Measurements from ENCODE around the gene APEX2.

The APEX2 gene

GRCh38 chrX:54992911-54993622, 7.1 kb upstream of the APEX2 start:
- no peak overlapping the region for H3K4me3 ChIP-seq (ENCODE audit: low read length in 2 of 2)

DNA sequence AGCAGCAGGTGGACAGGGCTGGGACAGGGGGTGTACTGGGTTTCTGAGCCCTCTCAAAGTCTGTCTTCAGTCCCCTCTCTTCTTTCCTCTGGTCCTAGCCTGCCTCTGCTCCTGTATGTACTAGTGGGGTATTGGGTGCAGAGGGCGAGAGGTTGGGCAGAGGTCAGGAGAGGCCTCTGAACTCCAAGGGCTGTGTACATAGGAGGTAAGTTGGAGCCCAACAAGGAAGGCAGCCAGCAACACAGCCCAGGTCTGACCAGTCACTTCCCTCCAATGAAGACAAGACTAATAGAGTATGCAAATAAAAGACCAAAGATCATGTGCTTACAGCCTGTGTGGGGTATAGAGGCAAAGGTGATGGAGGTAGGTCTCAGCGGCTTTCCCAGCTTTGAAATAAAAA, 6.1 kb upstream of the APEX2 start, which contains the start of gene PFKFB1:
PFKFB1 (minus strand) TSS at position 90 of the 400 bp plus-strand sequence. CDS start 181 bp downstream, outside the sequence.
- no peak within 1 kb of the TSS for H3K27ac ChIP-seq (ENCODE audit: low read length)
- H3K9ac ChIP-seq (ENCODE audit: low read length in 2 of 2) = no peak within 1 kb of the TSS

More at GRCh38 chrX:54992911-54993622, 7.1 kb upstream of the APEX2 start:
- peaks cover 0 to 12% of the 10 kb centered on the region in 2 donors for H3K27me3 ChIP-seq (ENCODE audit: control insufficient read depth in 1 of 2, insufficient read depth in 2 of 2, low read length in 2 of 2)
- H3K4me1 ChIP-seq (ENCODE audit: control insufficient read depth, insufficient read depth, low read length) = no peaks in the 10 kb centered on the region
- no peak overlapping the region for H3K9ac ChIP-seq (ENCODE audit: low read length in 2 of 2)
- H3K36me3 ChIP-seq (ENCODE audit: control insufficient read depth in 2 of 2, insufficient read depth in 2 of 2, low read length in 2 of 2) = no peaks in the 10 kb centered on the region
- H3K9me3 ChIP-seq (ENCODE audit: control insufficient read depth in 2 of 2, low read length in 2 of 2) = no peaks in the 10 kb centered on the region
- no peak overlapping the region for H3K27ac ChIP-seq (ENCODE audit: low read length)

DNA sequence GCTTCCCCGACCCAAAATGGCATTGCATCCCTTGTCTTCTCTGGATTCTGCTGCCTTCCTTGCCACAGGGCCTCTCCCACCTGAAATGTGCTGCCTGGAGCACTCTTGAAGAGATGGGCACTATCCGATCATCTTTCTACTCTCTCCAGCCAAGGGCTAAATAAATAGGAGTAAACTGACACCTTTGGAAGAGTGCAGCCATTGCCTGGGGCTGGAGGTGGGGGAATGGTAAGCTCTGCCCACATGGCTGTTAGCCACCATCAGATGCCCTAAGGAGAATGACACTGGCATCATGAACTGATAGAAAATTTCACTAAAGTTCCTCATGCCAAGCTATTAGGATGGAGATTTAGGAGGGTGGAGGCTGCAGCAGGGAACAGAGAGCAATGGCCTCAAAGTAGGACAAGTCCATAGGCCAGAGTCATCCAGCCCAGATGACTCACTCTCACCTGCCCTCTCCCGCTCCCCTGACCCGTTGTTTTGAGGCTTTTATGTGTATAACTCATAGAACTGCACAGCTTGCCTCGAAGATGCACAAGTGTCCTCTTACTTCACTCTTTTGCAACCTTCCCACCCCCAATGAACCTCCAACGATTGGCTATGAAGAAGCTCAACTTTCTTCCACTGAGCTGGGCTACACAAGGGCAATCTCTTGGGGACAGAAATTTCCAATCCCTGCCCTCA, 5.4 kb upstream of the APEX2 start:
- Histone ChIP-seq H3K4me1 (ENCODE audit: control insufficient read depth, insufficient read depth, low read length) (no peaks in the 10 kb centered on the region), H3K9me3 (ENCODE audit: control insufficient read depth in 2 of 2, low read length in 2 of 2) (no peaks in the 10 kb centered on the region), H3K27me3 (ENCODE audit: control insufficient read depth in 1 of 2, insufficient read depth in 2 of 2, low read length in 2 of 2) (peaks cover 0 to 12% of the 10 kb centered on the region in 2 donors), H3K4me3 (ENCODE audit: low read length in 2 of 2) (no peak overlapping the region), H3K36me3 (ENCODE audit: control insufficient read depth in 2 of 2, insufficient read depth in 2 of 2, low read length in 2 of 2) (no peaks in the 10 kb centered on the region), H3K27ac (ENCODE audit: low read length) (no peak overlapping the region), H3K9ac (ENCODE audit: low read length in 2 of 2) (no peak overlapping the region)

More for the DNA sequence above, 6.1 kb upstream of the APEX2 start, which contains the start of gene PFKFB1:
- Histone ChIP-seq H3K4me1 (ENCODE audit: control insufficient read depth, insufficient read depth, low read length) (no peaks in the 10 kb centered on the region), H3K9me3 (ENCODE audit: control insufficient read depth in 2 of 2, low read length in 2 of 2) (no peaks in the 10 kb centered on the region), H3K36me3 (ENCODE audit: control insufficient read depth in 2 of 2, insufficient read depth in 2 of 2, low read length in 2 of 2) (no peaks in the 10 kb centered on the region), H3K4me3 (ENCODE audit: low read length in 2 of 2) (no peak within 1 kb of the TSS), H3K27me3 (ENCODE audit: control insufficient read depth in 1 of 2, insufficient read depth in 2 of 2, low read length in 2 of 2) (peaks cover 0 to 12% of the 10 kb centered on the region in 2 donors)

DNA sequence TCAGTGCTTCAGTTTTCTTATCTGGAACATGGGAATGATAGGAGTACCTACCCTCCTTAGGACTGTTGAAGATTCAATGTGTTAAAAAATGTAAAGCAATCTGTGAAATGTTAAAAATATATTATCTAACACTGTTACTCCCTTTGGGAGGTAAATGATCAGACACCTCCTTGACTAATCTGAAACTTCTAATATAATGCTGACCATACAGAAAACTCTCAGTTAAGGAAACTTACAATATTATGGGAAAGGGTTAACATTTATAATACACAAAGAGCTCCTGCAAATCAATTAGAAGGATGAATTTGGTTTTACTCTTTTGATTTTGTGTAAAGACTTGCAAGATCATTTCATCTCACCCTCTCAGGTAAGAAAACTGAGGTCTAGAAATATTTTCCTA, 4.5 kb upstream of the APEX2 start:
- Histone ChIP-seq H3K36me3 (ENCODE audit: control insufficient read depth in 2 of 2, insufficient read depth in 2 of 2, low read length in 2 of 2) (no peaks in the 10 kb centered on the region), H3K9me3 (ENCODE audit: control insufficient read depth in 2 of 2, low read length in 2 of 2) (no peaks in the 10 kb centered on the region), H3K27me3 (ENCODE audit: control insufficient read depth in 1 of 2, insufficient read depth in 2 of 2, low read length in 2 of 2) (peaks cover 0 to 12% of the 10 kb centered on the region in 2 donors), H3K4me1 (ENCODE audit: control insufficient read depth, insufficient read depth, low read length) (no peaks in the 10 kb centered on the region), H3K4me3 (ENCODE audit: low read length in 2 of 2) (no peak overlapping the region), H3K9ac (ENCODE audit: low read length in 2 of 2) (no peak overlapping the region), H3K27ac (ENCODE audit: low read length) (no peak overlapping the region)

DNA sequence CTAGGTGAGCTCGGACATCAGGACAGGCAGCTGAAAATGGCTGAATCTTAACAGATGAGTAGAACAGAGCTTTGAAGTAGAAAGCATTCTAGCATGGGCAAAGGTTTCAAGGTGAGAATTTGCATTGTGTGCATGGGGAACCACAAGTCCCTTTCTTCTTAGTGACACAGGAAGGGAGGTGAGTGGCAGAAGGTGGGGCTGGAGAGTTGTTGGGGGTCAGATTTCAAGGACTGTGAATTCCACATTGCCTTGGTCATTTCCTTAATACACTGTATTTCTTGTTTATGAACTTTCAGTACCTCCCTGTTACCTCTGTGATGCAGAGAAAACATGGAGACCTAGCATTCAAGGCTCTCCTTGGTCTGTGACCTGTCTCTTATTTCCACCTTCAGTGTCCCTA, 4.1 kb downstream of the APEX2 start:
- peaks cover 5 to 20% of the 10 kb centered on the region in 2 donors for H3K36me3 ChIP-seq (ENCODE audit: control insufficient read depth in 2 of 2, insufficient read depth in 2 of 2, low read length in 2 of 2)
- H3K4me1 ChIP-seq (ENCODE audit: control insufficient read depth, insufficient read depth, low read length) = peaks cover 6% of the 10 kb centered on the region
- no peak overlapping the region for H3K27ac ChIP-seq (ENCODE audit: low read length)
- H3K9me3 ChIP-seq (ENCODE audit: control insufficient read depth in 2 of 2, low read length in 2 of 2) = no peaks in the 10 kb centered on the region
- H3K4me3 ChIP-seq (ENCODE audit: low read length in 2 of 2) = no peak overlapping the region
- H3K9ac ChIP-seq (ENCODE audit: low read length in 2 of 2) = no peak overlapping the region
- peaks cover 0 to 11% of the 10 kb centered on the region in 2 donors for H3K27me3 ChIP-seq (ENCODE audit: control insufficient read depth in 1 of 2, insufficient read depth in 2 of 2, low read length in 2 of 2)

- H3K9ac ChIP-seq (ENCODE audit: low read length in 2 of 2) = no peak overlapping the region
- peaks cover 0 to 15% of the 10 kb centered on the region in 2 donors for H3K27me3 ChIP-seq (ENCODE audit: control insufficient read depth in 1 of 2, insufficient read depth in 2 of 2, low read length in 2 of 2)
- peaks cover 6% of the 10 kb centered on the region for H3K4me1 ChIP-seq (ENCODE audit: control insufficient read depth, insufficient read depth, low read length)
Observed at GRCh38 chrX:55005256-55005655, 5.1 kb downstream of the APEX2 start.

GRCh38 chrX:55006827-55007621, 6.9 kb downstream of the APEX2 start:
- no peaks in the 10 kb centered on the region for H3K9me3 ChIP-seq (ENCODE audit: control insufficient read depth in 2 of 2, low read length in 2 of 2)
- H3K36me3 ChIP-seq (ENCODE audit: control insufficient read depth in 2 of 2, insufficient read depth in 2 of 2, low read length in 2 of 2) = peaks cover 5 to 20% of the 10 kb centered on the region in 2 donors
- H3K27ac ChIP-seq (ENCODE audit: low read length) = no peak overlapping the region
- H3K9ac ChIP-seq (ENCODE audit: low read length in 2 of 2) = no peak overlapping the region
- peaks cover 2% of the 10 kb centered on the region for H3K4me1 ChIP-seq (ENCODE audit: control insufficient read depth, insufficient read depth, low read length)
- peaks cover 0 to 15% of the 10 kb centered on the region in 2 donors for H3K27me3 ChIP-seq (ENCODE audit: control insufficient read depth in 1 of 2, insufficient read depth in 2 of 2, low read length in 2 of 2)
- H3K4me3 ChIP-seq (ENCODE audit: low read length in 2 of 2) = no peak overlapping the region

More at GRCh38 chrX:55005256-55005655, 5.1 kb downstream of the APEX2 start:
- no peak overlapping the region for H3K27ac ChIP-seq (ENCODE audit: low read length)
- no peak overlapping the region for H3K4me3 ChIP-seq (ENCODE audit: low read length in 2 of 2)
- H3K9me3 ChIP-seq (ENCODE audit: control insufficient read depth in 2 of 2, low read length in 2 of 2) = no peaks in the 10 kb centered on the region
- H3K36me3 ChIP-seq (ENCODE audit: control insufficient read depth in 2 of 2, insufficient read depth in 2 of 2, low read length in 2 of 2) = peaks cover 5 to 20% of the 10 kb centered on the region in 2 donors

DNA sequence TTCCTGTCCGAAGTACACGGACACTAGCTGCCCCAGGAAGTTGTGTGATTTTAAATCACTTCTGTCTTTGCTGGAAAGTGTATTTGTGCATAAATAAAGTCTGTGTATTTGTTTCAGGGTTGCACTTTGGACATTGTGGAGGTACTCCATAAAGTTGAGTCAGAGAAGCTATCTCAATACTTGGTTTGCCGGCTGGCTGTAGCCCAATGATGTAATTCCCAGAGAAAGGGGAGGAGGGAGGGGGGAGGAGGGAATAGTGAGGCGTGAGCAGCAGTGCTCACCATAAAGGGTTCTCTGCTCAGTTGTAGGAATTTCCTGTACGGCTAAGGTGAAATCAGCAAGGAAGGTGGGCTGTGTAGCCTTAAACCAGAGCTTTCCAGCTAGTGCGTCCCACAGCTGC, 7.5 kb downstream of the APEX2 start:
- Histone ChIP-seq H3K27ac (ENCODE audit: low read length) (no peak overlapping the region), H3K27me3 (ENCODE audit: control insufficient read depth in 1 of 2, insufficient read depth in 2 of 2, low read length in 2 of 2) (peaks cover 0 to 15% of the 10 kb centered on the region in 2 donors), H3K9me3 (ENCODE audit: control insufficient read depth in 2 of 2, low read length in 2 of 2) (no peaks in the 10 kb centered on the region), H3K36me3 (ENCODE audit: control insufficient read depth in 2 of 2, insufficient read depth in 2 of 2, low read length in 2 of 2) (peaks cover 5 to 20% of the 10 kb centered on the region in 2 donors), H3K4me3 (ENCODE audit: low read length in 2 of 2) (no peak overlapping the region), H3K4me1 (ENCODE audit: control insufficient read depth, insufficient read depth, low read length) (peaks cover 2% of the 10 kb centered on the region), H3K9ac (ENCODE audit: low read length in 2 of 2) (no peak overlapping the region)

GRCh38 chrX:55008571-55009358, 8.6 kb downstream of the APEX2 start:
- peaks cover 0 to 13% of the 10 kb centered on the region in 2 donors for H3K27me3 ChIP-seq (ENCODE audit: control insufficient read depth in 1 of 2, insufficient read depth in 2 of 2, low read length in 2 of 2)
- no peak overlapping the region for H3K9ac ChIP-seq (ENCODE audit: low read length in 2 of 2)
- no peak overlapping the region for H3K4me3 ChIP-seq (ENCODE audit: low read length in 2 of 2)
- peaks cover 5 to 14% of the 10 kb centered on the region in 2 donors for H3K36me3 ChIP-seq (ENCODE audit: control insufficient read depth in 2 of 2, insufficient read depth in 2 of 2, low read length in 2 of 2)
- H3K27ac ChIP-seq (ENCODE audit: low read length) = no peak overlapping the region
- H3K4me1 ChIP-seq (ENCODE audit: control insufficient read depth, insufficient read depth, low read length) = peaks cover 2% of the 10 kb centered on the region
- H3K9me3 ChIP-seq (ENCODE audit: control insufficient read depth in 2 of 2, low read length in 2 of 2) = no peaks in the 10 kb centered on the region

- H3K4me1 ChIP-seq (ENCODE audit: control insufficient read depth, insufficient read depth, low read length) = peaks cover 2% of the 10 kb centered on the region
- H3K4me3 ChIP-seq (ENCODE audit: low read length in 2 of 2) = no peak overlapping the region
- no peak overlapping the region for H3K9ac ChIP-seq (ENCODE audit: low read length in 2 of 2)
- H3K27me3 ChIP-seq (ENCODE audit: control insufficient read depth in 1 of 2, insufficient read depth in 2 of 2, low read length in 2 of 2) = peaks cover 0 to 14% of the 10 kb centered on the region in 2 donors
- no peaks in the 10 kb centered on the region for H3K9me3 ChIP-seq (ENCODE audit: control insufficient read depth in 2 of 2, low read length in 2 of 2)
- no peak overlapping the region for H3K27ac ChIP-seq (ENCODE audit: low read length)
- H3K36me3 ChIP-seq (ENCODE audit: control insufficient read depth in 2 of 2, insufficient read depth in 2 of 2, low read length in 2 of 2) = peaks cover 0 to 2% of the 10 kb centered on the region in 2 donors
Observed at GRCh38 chrX:55011294-55011693, 11.1 kb downstream of the APEX2 start.
